GM12878 (cell line): Measurements from ENCODE around the gene LRRC7. TPM values are rescaled to one million over a fixed set of nuclear protein-coding genes. Genes with fewer than 3 reads are reported as not detected.

ENCODE experiments used
- ATAC-seq: fragments of 200-7000 bp; cut with Tn5 transposase; 3 replicates; pipeline ENCODE4 v1.9.1; 2020; ENCODE audit warnings: mild to moderate bottlenecking, moderate library complexity
- BruUV-seq: library from RNA; stranded (reverse); fragments of 400-500 nt; replicated peaks from 2 replicates; lab custom pipeline; 2021; lab: Mats Ljungman, UMichigan
- CTCF ChIA-PET: fragments of 300-600 bp; sonication (Branson Sonifier 250); formaldehyde crosslinking; extraction: SDS; loops from one replicate; lab custom pipeline; 2021; ENCODE audit warnings: inconsistent platforms; lab: Yijun Ruan, JAX
- POLR2A ChIA-PET: fragments of 350-600 bp; formaldehyde crosslinking; extraction: SDS; loops from one replicate; lab custom pipeline; 2021; ENCODE audit warnings: inconsistent platforms; lab: Charles Lee
- RAD21 ChIA-PET: fragments of 300-600 bp; sonication (Branson Sonifier 250); formaldehyde crosslinking; loops from one replicate; lab custom pipeline; 2023; ENCODE audit warnings: antibody characterized with exemption; ENCODE audit not compliant: unreplicated experiment; lab: Charles Lee
- SMC1A ChIA-PET: fragments of 300-600 bp; sonication (Branson Sonifier 250); formaldehyde crosslinking; loops from one replicate; lab custom pipeline; 2023; ENCODE audit not compliant: unreplicated experiment, uncharacterized antibody; lab: Charles Lee
- DNase-seq: peaks from one replicate; pipeline ENCODE4 v3.0.0-alpha.2; 2011; ENCODE audit warnings: low read depth, low spot score
- FAIRE-seq: peaks from 3 replicates; lab custom pipeline; 2011; peaks lifted over from hg19 to GRCh38; lab: Jason Lieb, UNC
- H2AFZ ChIP-seq: 2 replicates; pipeline ENCODE4 v1.6.0; 2011; ENCODE audit warnings: low read depth, low read length, control low read depth; ENCODE audit not compliant: control insufficient read depth
- H3K27ac ChIP-seq: 2 replicates; pipeline ENCODE4 v1.5.1; 2011; ENCODE audit warnings: control low read depth; ENCODE audit not compliant: control insufficient read depth, insufficient read depth
- H3K27me3 ChIP-seq, 2 experiments: replicated peaks in 1 of 2; 2 replicates each; pipeline versions ENCODE4 v1.6.0 to v1.6.1; 2011; ENCODE audit warnings: low read length in 1 of 2; ENCODE audit not compliant: control insufficient read depth in 2 of 2, insufficient read depth in 2 of 2
- H3K36me3 ChIP-seq, 2 experiments: 2 replicates each; pipeline ENCODE4 v1.5.1; 2011; ENCODE audit warnings: low read length in 1 of 2; ENCODE audit not compliant: control insufficient read depth in 2 of 2, insufficient read depth in 2 of 2
- H3K4me1 ChIP-seq: 2 replicates; pipeline ENCODE4 v1.6.1; 2011; ENCODE audit warnings: mild to moderate bottlenecking, low read length, moderate library complexity, mixed read lengths; ENCODE audit not compliant: control insufficient read depth, insufficient read depth
- H3K4me2 ChIP-seq: 2 replicates; pipeline ENCODE4 v1.6.0; 2011; ENCODE audit warnings: control low read depth; ENCODE audit not compliant: control insufficient read depth, insufficient read depth
- H3K4me3 ChIP-seq: fragments of 200-600 bp; sonication (generic); 2 replicates; pipeline ENCODE4 v1.5.1; 2016
- H3K79me2 ChIP-seq: 2 replicates; pipeline ENCODE4 v1.6.0; 2011; ENCODE audit warnings: low read length; ENCODE audit not compliant: control insufficient read depth, insufficient read depth
- H3K9ac ChIP-seq: 2 replicates; pipeline ENCODE4 v1.8.0; 2011; ENCODE audit warnings: low read length, control low read depth, mixed read lengths; ENCODE audit not compliant: control insufficient read depth, insufficient read depth
- H3K9me3 ChIP-seq: replicated peaks from 3 replicates; pipeline ENCODE4 v1.5.1; 2011; ENCODE audit warnings: mild to moderate bottlenecking, low read length; ENCODE audit not compliant: control insufficient read depth, insufficient read depth
- H4K20me1 ChIP-seq: 2 replicates; pipeline ENCODE4 v1.6.0; 2011; ENCODE audit not compliant: control insufficient read depth, insufficient read depth
- BACH1 ChIP-seq: fragments of 450-650 bp; IDR thresholded peaks from 2 replicates; pipeline ENCODE4 v1.6.1; 2017; ENCODE audit warnings: mild to moderate bottlenecking, borderline replicate concordance
- BRCA1 ChIP-seq: IDR thresholded peaks from 2 replicates; pipeline ENCODE4 v1.6.1; 2011; ENCODE audit warnings: low read depth, low read length, improper control_type of control experiment
- CHD4 ChIP-seq: fragments of 200-600 bp; sonication (generic); IDR thresholded peaks from 2 replicates; pipeline ENCODE4 v1.6.1; 2016; ENCODE audit warnings: mild to moderate bottlenecking
- DPF2 ChIP-seq: fragments of 450-650 bp; IDR thresholded peaks from 2 replicates; pipeline ENCODE4 v1.6.1; 2017; ENCODE audit warnings: mild to moderate bottlenecking
- ETV6 ChIP-seq, 2 experiments: fragments of 450-650 bp in 1 of 2; IDR thresholded peaks in 1 of 2; conservative IDR thresholded peaks in 1 of 2; 2 replicates each; pipeline ENCODE4 v1.6.1; 2014; ENCODE audit warnings: antibody characterized with exemption in 1 of 2, borderline replicate concordance in 1 of 2, low read depth in 1 of 2, mild to moderate bottlenecking in 1 of 2, moderate library complexity in 1 of 2
- EZH2 ChIP-seq: IDR thresholded peaks from 2 replicates; pipeline ENCODE4 v1.6.1; 2012; ENCODE audit warnings: low read depth, mild to moderate bottlenecking, control low read depth, inconsistent platforms, low read length, borderline replicate concordance; ENCODE audit not compliant: control insufficient read depth
- FOS ChIP-seq: IDR thresholded peaks from 3 replicates; pipeline ENCODE4 v1.6.1; 2011; ENCODE audit warnings: borderline replicate concordance; ENCODE audit not compliant: insufficient read length; ENCODE audit errors: extremely low read depth
- FOXM1 ChIP-seq: IDR thresholded peaks from 2 replicates; pipeline ENCODE4 v1.6.1; 2012; ENCODE audit warnings: low read depth, mild to moderate bottlenecking, inconsistent platforms, low read length, moderate library complexity
- KLF5 ChIP-seq: fragments of 450-650 bp; IDR thresholded peaks from 2 replicates; pipeline ENCODE4 v1.6.1; 2014; ENCODE audit warnings: mild to moderate bottlenecking; ENCODE audit not compliant: partially characterized antibody
- MEF2A ChIP-seq: IDR thresholded peaks from 2 replicates; pipeline ENCODE4 v1.6.1; 2011; ENCODE audit warnings: low read depth, mild to moderate bottlenecking, low read length, moderate library complexity; ENCODE audit not compliant: insufficient read depth
- MYC ChIP-seq: IDR thresholded peaks from 2 replicates; pipeline ENCODE4 v1.6.1; 2011; ENCODE audit warnings: mild to moderate bottlenecking, low read length, moderate library complexity, inconsistent platforms; ENCODE audit not compliant: insufficient read depth, insufficient replicate concordance, insufficient read length, severe bottlenecking
- NFYB ChIP-seq: IDR thresholded peaks from 2 replicates; pipeline ENCODE4 v1.6.1; 2011; ENCODE audit warnings: low read depth, mild to moderate bottlenecking, low read length, improper control_type of control experiment, moderate library complexity; ENCODE audit not compliant: insufficient read depth
- PAX5 ChIP-seq: IDR thresholded peaks from 2 replicates; pipeline ENCODE4 v1.6.1; 2011; ENCODE audit warnings: low read depth, low read length, borderline replicate concordance
- SMAD5 ChIP-seq: IDR thresholded peaks from 2 replicates; pipeline ENCODE4 v1.6.1; 2016; ENCODE audit warnings: antibody characterized with exemption, low read depth
- SPI1 ChIP-seq: IDR thresholded peaks from 2 replicates; pipeline ENCODE4 v1.6.1; 2011; ENCODE audit warnings: low read depth, mild to moderate bottlenecking, low read length, moderate library complexity, borderline replicate concordance; ENCODE audit not compliant: insufficient read depth
- WRNIP1 ChIP-seq: IDR thresholded peaks from 2 replicates; pipeline ENCODE4 v1.6.1; 2011; ENCODE audit warnings: low read depth, low read length, improper control_type of control experiment, borderline replicate concordance
- YY1 ChIP-seq: IDR thresholded peaks from 2 replicates; pipeline ENCODE4 v1.6.1; 2011; ENCODE audit warnings: low read depth, mild to moderate bottlenecking, low read length
- ZBTB11 ChIP-seq: fragments of 450-650 bp; formaldehyde crosslinking; IDR thresholded peaks from 2 replicates; pipeline ENCODE4 v1.5.0; 2022; ENCODE audit warnings: mild to moderate bottlenecking, missing genetic modification characterization
- in situ Hi-C: fragments of 300-500 bp; cut with MboI; formaldehyde crosslinking; loops from 9 replicates; pipeline ENCODE4 v1.14.3; 2018; ENCODE audit warnings: mixed read lengths
- intact Hi-C: fragments of 100-400 bp; cut with micrococcal nuclease; formaldehyde crosslinking; loops from one replicate; pipeline ENCODE4 v1.14.2; 2022; ENCODE audit not compliant: unreplicated experiment
- polyA plus RNA-seq, 11 experiments: library from polyadenylated mRNA; depleted of rRNA in 4 of 11; unstranded in 6 of 11; stranded (reverse) in 5 of 11; fragments of >200 nt; fragmentation: Nextera tagmentation in 4 of 11; fragmentation: Illumina TruSeq in 1 of 11; extraction: Ambion mirVana in 4 of 11; extraction: Trizol in 1 of 11; gene quantifications; 1 replicate in 1 of 11; 2 replicates in 10 of 11; pipeline versions ENCODE4 v1.2.1 to v1.2.3, GENCODE V29; 2011 to 2016; ENCODE audit warnings: inconsistent platforms in 2 of 11, missing spikeins in 2 of 11, low read depth in 1 of 11
- total RNA-seq, 4 experiments: library from RNA; depleted of rRNA in 3 of 4; stranded (reverse); fragments of >200 nt in 3 of 4; fragmentation: Illumina TruSeq in 1 of 4; extraction: Trizol in 1 of 4; gene quantifications; 2 replicates each; pipeline versions ENCODE4 v1.2.1 to v1.2.3, GENCODE V29; 2013 to 2021

The LRRC7 gene
- total and polyA plus RNA-seq, 10 of the 15 experiments (the other 5 are each of a cell fraction or from before 2014, with no cell fraction given) = 0.05 to 1.4 (median 0.24) TPM; not detected in 5

DNA sequence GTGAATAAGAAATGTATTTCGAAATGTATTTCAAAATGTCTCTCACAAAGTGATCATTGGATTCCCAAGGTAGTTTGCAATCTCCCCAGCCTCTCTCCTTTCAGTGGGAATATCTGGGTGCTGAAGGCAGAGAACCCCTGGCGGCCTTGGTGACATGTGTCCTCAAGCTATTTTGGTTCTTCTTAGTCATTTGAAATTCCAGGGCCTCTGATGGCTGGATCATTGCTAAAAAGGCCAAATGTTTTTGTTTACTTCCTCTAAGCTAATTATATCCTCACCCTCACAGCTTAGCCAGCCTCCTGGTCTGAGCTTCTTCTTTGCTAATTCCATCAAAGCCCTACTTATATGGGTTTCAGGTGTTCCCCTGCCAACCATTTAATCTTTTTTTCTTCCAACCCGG is 566.4 kb downstream of the LRRC7 start (continued):
- TF ChIP-seq KLF5 (no peak), DPF2 (no peak), NFYB (no peak), YY1 (no peak), SMAD5 (no peak)

- Histone ChIP-seq H3K9me3 (no peaks in the 10 kb centered on the region), H3K27me3 (no peaks in the 10 kb centered on the region), H3K27ac (no peak overlapping the region), H3K9ac (no peak overlapping the region), H3K4me3 (no peak overlapping the region), H3K4me2 (no peak overlapping the region), H2AFZ (no peak overlapping the region), H4K20me1 (no peaks in the 10 kb centered on the region), H3K36me3 (peaks cover 0 to 3% of the 10 kb centered on the region in 2 experiments; a peak in 1 of 4 replicates), H3K4me1 (no peaks in the 10 kb centered on the region), H3K79me2 (no peaks in the 10 kb centered on the region)
- SMC1A ChIA-PET = interaction anchor here (0.7 to 1.0 kb wide), 3 partner anchors 8 to 10 kb away, joined by 3 to 4 read pairs (median 3); no protein-coding TSS in a partner anchor
- POLR2A ChIA-PET = no interaction called here
- BruUV-seq = no TSS peak
- DNase-seq (no peak), FAIRE-seq (no peak), ATAC-seq (no peak)
- in situ Hi-C loops = no loop called here
- intact Hi-C loops = no loop called here
- CTCF ChIA-PET = interaction anchor here (0.6 to 1.1 kb wide), 2 partner anchors 26 to 369 kb away, joined by 3 read pairs; no protein-coding TSS in a partner anchor
- RAD21 ChIA-PET = interaction anchor here (3.0 kb wide), 1 partner anchor 87 kb away, joined by 8 read pairs; no protein-coding TSS in a partner anchor
- no peak for TF ChIP-seq ETV6 (conservative IDR thresholded peaks at IDR 0.05 in 1 of 2, IDR thresholded peaks at IDR 0.05 in 1 of 2; ENCODE audit: borderline replicate concordance in 1 of 2, low read depth in 1 of 2)
- no peak for TF ChIP-seq WRNIP1
- TF ChIP-seq CHD4 = no peak
- TF ChIP-seq SPI1 = no peak
- no peak for TF ChIP-seq ZBTB11 (CRISPR knock-in tag)
- TF ChIP-seq FOXM1 = no peak
- no peak for TF ChIP-seq MYC
- no peak for TF ChIP-seq FOS
- no peak for TF ChIP-seq MEF2A
- no peak for TF ChIP-seq BRCA1
- no peak for TF ChIP-seq BACH1
- TF ChIP-seq PAX5 = no peak
- no peak for TF ChIP-seq EZH2
Measured at GRCh38 chr1:70140343-70140742, 572.6 kb downstream of the LRRC7 start.
